ENCODE measurements around the gene LIN9.
A peak's percentile ranks its signal among the peaks of the same experiment; 100 is the strongest.

The LIN9 gene

DNA sequence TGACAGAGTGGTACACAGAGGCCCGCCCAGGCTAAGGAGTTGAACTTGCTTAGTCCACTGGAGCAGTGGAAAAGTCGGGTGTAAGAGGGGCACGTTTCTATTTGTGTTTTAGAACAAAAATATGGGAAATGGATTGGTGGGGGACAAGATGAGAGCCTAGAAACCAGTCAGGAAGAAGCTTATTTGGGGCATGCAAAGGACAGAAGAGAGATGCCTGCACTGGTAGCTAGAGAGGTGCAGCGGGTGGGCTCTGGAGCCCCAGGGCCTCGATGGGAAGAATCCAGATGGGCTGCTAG lies 1.2 kb upstream of the LIN9 start:
- TF ChIP-seq, protein P1, sequence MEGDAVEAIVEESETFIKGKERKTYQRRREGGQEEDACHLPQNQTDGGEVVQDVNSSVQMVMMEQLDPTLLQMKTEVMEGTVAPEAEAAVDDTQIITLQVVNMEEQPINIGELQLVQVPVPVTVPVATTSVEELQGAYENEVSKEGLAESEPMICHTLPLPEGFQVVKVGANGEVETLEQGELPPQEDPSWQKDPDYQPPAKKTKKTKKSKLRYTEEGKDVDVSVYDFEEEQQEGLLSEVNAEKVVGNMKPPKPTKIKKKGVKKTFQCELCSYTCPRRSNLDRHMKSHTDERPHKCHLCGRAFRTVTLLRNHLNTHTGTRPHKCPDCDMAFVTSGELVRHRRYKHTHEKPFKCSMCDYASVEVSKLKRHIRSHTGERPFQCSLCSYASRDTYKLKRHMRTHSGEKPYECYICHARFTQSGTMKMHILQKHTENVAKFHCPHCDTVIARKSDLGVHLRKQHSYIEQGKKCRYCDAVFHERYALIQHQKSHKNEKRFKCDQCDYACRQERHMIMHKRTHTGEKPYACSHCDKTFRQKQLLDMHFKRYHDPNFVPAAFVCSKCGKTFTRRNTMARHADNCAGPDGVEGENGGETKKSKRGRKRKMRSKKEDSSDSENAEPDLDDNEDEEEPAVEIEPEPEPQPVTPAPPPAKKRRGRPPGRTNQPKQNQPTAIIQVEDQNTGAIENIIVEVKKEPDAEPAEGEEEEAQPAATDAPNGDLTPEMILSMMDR (IDR thresholded peaks at IDR 0.05; ENCODE audit: control insufficient read depth, insufficient read depth, low read depth, low read length, missing control alignments), result no peak
- H3K4me3 ChIP-seq (ENCODE audit: control insufficient read depth, low read depth, low read length), result no peak overlapping the region
- no peak for DNase-seq (ENCODE audit: low read depth)

DNA sequence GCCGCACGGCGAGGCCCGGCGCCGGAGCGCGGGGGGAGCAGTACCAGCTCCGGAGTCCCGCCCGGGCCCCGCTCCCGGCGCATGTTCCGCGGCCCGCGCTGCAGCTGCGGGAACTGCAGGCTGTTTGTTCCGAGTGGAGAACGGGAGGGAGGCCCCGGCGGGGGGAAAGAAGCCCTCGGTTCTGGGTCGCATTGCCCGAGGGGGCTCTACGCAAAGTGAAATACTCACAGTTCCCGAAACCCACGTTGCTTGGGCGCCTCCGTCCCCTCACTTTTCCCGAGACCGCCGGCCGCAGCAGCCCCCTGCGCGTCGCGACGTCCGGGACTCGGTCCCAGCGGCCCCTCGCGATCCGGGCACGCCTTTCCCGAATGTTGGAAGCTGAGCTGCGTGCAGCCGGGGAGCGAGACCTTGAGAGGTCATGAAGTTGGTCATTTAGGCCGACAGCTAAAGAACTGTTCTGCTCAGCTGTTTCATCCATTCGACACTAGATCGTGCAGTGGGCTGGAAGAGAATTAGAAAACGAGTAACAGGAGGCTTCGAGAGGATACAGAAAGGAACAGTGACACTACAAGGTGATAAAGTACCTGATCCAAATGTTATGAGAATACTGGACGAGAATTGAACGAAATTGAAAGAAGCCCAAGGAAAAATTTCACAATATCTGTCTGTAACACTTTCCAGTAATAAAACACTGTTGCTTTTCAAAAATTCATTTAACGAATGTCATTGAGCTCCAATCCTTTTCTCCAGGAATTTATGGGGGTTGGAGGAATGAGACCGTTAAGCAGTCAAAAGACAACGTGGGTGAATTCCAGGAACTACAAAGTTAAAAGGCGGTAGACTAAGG lies 657 bp upstream of the LIN9 start:
- no peak for DNase-seq (ENCODE audit: low read depth)
- TF ChIP-seq, protein P1 (IDR thresholded peaks at IDR 0.05; ENCODE audit: control insufficient read depth, insufficient read depth, low read depth, low read length, missing control alignments), result no peak
- H3K4me3 ChIP-seq (ENCODE audit: control insufficient read depth, low read depth, low read length), result peak overlapping the region; percentile 100

DNA sequence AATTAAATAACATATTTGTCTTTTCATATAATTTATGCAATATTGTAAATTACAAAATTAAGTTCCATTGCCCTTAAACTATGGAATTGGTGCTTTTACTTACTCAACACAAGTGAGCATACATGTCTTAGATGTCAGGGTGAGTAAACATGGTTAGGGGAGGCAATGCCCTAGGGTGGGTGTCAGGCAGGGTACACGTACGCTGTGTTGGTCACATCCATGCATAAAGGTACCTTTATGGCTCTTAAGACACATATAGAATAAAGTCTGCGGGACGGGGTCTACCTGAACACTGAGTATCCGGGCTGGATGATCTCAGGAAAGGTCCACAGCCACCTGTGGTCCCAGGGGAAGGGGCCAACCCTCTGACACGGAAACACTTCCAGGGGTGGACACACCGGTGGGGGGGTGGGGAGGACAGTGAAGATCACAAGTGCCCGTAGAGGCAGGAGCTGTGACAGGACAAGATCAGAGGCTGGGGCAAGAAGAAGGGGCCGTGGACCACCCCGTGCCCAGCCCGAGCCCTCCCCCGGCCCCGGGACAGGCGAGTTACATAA lies 720 bp downstream of the LIN9 start:
- peak overlapping the region; percentile 100 for H3K4me3 ChIP-seq (ENCODE audit: control insufficient read depth, low read depth, low read length)
- DNase-seq (ENCODE audit: low read depth), result no peak
- TF ChIP-seq, protein P1 (IDR thresholded peaks at IDR 0.05; ENCODE audit: control insufficient read depth, insufficient read depth, low read depth, low read length, missing control alignments), result no peak

DNA sequence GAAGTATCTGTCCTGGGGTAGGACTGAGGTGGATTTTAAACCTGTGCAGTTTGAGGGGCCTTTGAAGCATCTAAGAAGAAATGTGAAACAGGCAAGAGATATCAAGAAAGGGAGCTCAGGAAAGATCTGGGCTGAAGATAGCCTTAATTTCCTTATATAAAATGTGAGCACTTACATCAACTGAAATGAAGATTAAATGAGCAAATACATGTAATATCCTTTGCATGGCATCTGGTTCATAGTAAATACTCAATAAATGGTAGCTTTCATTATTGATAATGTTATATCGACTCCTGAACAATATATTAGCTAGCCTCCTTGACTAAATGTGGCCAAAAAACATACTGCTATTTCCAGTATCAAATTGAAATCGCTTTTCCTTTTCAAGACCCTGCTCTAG lies 2.5 kb downstream of the LIN9 start:
- no peak overlapping the region for H3K4me3 ChIP-seq (ENCODE audit: control insufficient read depth, low read depth, low read length)
- TF ChIP-seq, protein P1 (IDR thresholded peaks at IDR 0.05; ENCODE audit: control insufficient read depth, insufficient read depth, low read depth, low read length, missing control alignments), result no peak
- DNase-seq (ENCODE audit: low read depth), result no peak

DNA sequence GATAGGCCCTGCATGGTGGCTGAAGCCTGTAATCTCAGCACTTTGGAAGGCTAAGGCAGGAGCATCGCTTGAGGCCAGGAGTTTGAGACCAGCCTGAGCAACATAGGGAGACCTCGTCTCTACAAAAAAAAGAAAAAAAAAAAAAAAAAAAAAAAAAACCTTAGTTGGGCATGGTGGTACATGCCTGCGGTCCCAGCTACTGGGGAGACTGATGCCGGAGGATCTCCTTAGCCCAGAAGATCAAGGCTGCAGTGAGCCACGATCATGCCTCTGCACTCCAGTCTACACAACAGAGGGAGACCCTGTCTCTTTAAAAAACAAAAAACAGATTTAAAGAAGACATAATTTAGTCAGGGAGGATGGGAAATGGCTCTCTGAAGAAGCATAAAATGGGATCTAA lies 3.8 kb downstream of the LIN9 start:
- H3K4me3 ChIP-seq (ENCODE audit: control insufficient read depth, low read depth, low read length), result no peak overlapping the region
- TF ChIP-seq, protein P1 (IDR thresholded peaks at IDR 0.05; ENCODE audit: control insufficient read depth, insufficient read depth, low read depth, low read length, missing control alignments), result no peak
- no peak for DNase-seq (ENCODE audit: low read depth)

DNA sequence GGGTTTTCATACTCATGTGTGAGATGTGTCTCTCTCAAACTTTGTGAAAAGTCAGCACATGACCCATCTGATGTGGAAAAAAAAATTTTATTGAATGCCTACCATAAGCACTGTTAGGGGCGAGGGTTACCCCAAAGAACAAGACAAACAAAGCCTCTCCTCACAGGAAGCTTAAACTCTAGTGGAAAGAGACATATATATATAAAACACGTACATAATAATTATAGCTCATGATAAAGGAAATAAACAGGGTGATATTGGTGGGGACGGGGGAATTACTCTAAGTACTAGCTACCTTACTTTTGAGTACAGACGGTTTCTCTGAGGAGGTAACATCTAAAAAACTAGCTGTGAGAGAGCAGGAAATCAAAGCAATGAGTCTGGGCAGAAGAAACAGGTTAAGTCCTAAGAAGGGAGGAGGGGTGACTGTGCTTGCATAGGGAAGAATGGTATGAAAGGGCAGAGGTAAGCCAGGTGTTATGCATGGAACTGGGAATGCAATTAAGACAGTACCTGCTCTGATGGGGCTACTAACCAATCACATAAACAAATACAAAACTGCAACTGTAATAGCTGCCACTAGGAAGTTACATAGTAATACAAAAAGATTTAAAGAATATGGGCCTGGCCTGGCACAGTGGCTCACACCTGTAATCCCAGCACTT lies 4.5 kb downstream of the LIN9 start:
- no peak for DNase-seq (ENCODE audit: low read depth)
- H3K4me3 ChIP-seq (ENCODE audit: control insufficient read depth, low read depth, low read length), result no peak overlapping the region
- TF ChIP-seq, protein P1 (IDR thresholded peaks at IDR 0.05; ENCODE audit: control insufficient read depth, insufficient read depth, low read depth, low read length, missing control alignments), result no peak

Measured in AG09309 (cell line).